Peyer's patch (tissue), 4 donors: Measurements from ENCODE around the gene RBMS1. TPM values are rescaled to one million over a fixed set of nuclear protein-coding genes. Genes with fewer than 3 reads are reported as not detected.

Experiments
- DNase-seq, 3 donors: peaks; one replicate each; pipeline ENCODE4 v3.0.0-alpha.2; 2017 to 2019
- H3K27ac ChIP-seq, 4 donors: fragments of 200-600 bp; sonication (generic); one replicate each; pipeline ENCODE4 v1.5.1; 2016 to 2019
- H3K27me3 ChIP-seq, 2 donors: fragments of 200-600 bp; sonication (generic); one replicate each; pipeline ENCODE4 v1.5.1; 2019
- H3K36me3 ChIP-seq, 3 donors: fragments of 200-600 bp; sonication (generic); one replicate each; pipeline ENCODE4 v1.5.1; 2016 to 2019
- H3K4me1 ChIP-seq, 4 donors: fragments of 200-600 bp; sonication (generic); one replicate each; pipeline ENCODE4 v1.5.1; 2016 to 2019
- H3K4me3 ChIP-seq, 4 donors: fragments of 200-600 bp; sonication (generic); 1 replicate in 3 of 4; 2 replicates in 1 of 4; pipeline ENCODE4 v1.5.1; 2016 to 2019; ENCODE audit warnings: mild to moderate bottlenecking in 1 of 4
- H3K9me3 ChIP-seq, 4 donors: fragments of 200-600 bp; sonication (generic); one replicate each; pipeline ENCODE4 v1.5.1; 2016 to 2019; ENCODE audit warnings: mild to moderate bottlenecking in 1 of 4
- CTCF ChIP-seq, 6 experiments: fragments of 450-650 bp in 4 of 6; fragments of 200-600 bp in 2 of 6; sonication (generic) in 1 of 6; IDR thresholded peaks; one replicate each; pipeline ENCODE4 v1.5.1; 2017 to 2019; ENCODE audit warnings: antibody characterized with exemption in 6 of 6, mild to moderate bottlenecking in 3 of 6, moderate library complexity in 1 of 6
- POLR2A ChIP-seq, 2 donors: fragments of 450-650 bp; IDR thresholded peaks; one replicate each; pipeline ENCODE4 v1.5.1; 2017; ENCODE audit warnings: antibody characterized with exemption in 2 of 2, mild to moderate bottlenecking in 2 of 2, moderate library complexity in 2 of 2
- total RNA-seq, 4 donors: library from RNA; depleted of rRNA; stranded (reverse); fragments of >200 nt; gene quantifications; one replicate each; pipeline ENCODE4 v1.1.0, GENCODE V29; 2016

The RBMS1 gene
- total RNA-seq, 4 donors from 2014 or later = 10.5 to 41.3 (median 18.5) TPM

GRCh38 chr2:160415991-160416390 is 77.6 kb downstream of the RBMS1 start:
- TF ChIP-seq POLR2A (IDR thresholded peaks at IDR 0.05) (no peak), CTCF (IDR thresholded peaks at IDR 0.05) (no peak)
- no peak for DNase-seq
- Histone ChIP-seq H3K27me3 (no peaks in the 10 kb centered on the region), H3K27ac (no peak overlapping the region), H3K4me3 (no peak overlapping the region), H3K9me3 (no peaks in the 10 kb centered on the region), H3K36me3 (no peaks in the 10 kb centered on the region), H3K4me1 (peaks cover 0 to 11% (median 0%) of the 10 kb centered on the region in 4 donors)

GRCh38 chr2:160411955-160412354 is 81.7 kb downstream of the RBMS1 start:
- H3K36me3 ChIP-seq = no peaks in the 10 kb centered on the region
- DNase-seq = no peak
- H3K27me3 ChIP-seq = no peaks in the 10 kb centered on the region
- no peaks in the 10 kb centered on the region for H3K9me3 ChIP-seq
- TF ChIP-seq CTCF (IDR thresholded peaks at IDR 0.05) = no peak
- no peak for TF ChIP-seq POLR2A (IDR thresholded peaks at IDR 0.05)
- no peak overlapping the region for H3K4me3 ChIP-seq
- H3K27ac ChIP-seq = peak overlapping the region in 1 of 4 donors; percentile 23
- peaks cover 0 to 12% (median 0%) of the 10 kb centered on the region in 4 donors for H3K4me1 ChIP-seq

GRCh38 chr2:160411167-160411566 is 82.4 kb downstream of the RBMS1 start:
- H3K27me3 ChIP-seq = no peaks in the 10 kb centered on the region
- peaks cover 0 to 12% (median 0%) of the 10 kb centered on the region in 4 donors for H3K4me1 ChIP-seq
- TF ChIP-seq CTCF (IDR thresholded peaks at IDR 0.05) = no peak
- TF ChIP-seq POLR2A (IDR thresholded peaks at IDR 0.05) = no peak
- H3K36me3 ChIP-seq = no peaks in the 10 kb centered on the region
- no peak overlapping the region for H3K4me3 ChIP-seq
- peak in 2 of 3 donors; percentile 57 for DNase-seq
- peak overlapping the region; percentile 18 to 53 (median 36) for H3K27ac ChIP-seq
- no peaks in the 10 kb centered on the region for H3K9me3 ChIP-seq

GRCh38 chr2:160409480-160409879 is 84.1 kb downstream of the RBMS1 start:
- Histone ChIP-seq H3K36me3 (no peaks in the 10 kb centered on the region), H3K4me1 (peaks cover 0 to 12% (median 3%) of the 10 kb centered on the region in 4 donors), H3K4me3 (no peak overlapping the region), H3K9me3 (no peaks in the 10 kb centered on the region), H3K27me3 (no peaks in the 10 kb centered on the region), H3K27ac (no peak overlapping the region)
- no peak for DNase-seq
- TF ChIP-seq CTCF (IDR thresholded peaks at IDR 0.05) = no peak
- no peak for TF ChIP-seq POLR2A (IDR thresholded peaks at IDR 0.05)

DNA sequence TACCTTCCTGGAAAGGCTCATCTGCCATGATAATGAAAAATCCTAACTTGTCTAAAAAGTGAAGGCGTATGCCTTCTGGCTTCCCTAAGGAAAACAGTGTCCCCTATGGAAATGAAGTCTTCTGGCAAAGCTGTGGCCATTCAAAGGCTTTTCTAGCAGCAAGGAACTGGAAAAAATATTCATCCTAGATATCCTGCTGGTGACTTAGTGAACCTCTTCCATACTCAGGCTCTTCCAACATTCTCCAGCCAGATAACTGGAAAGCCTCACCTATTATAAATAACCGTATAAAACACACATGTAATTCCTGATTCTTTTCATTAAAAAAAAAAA is 84.7 kb downstream of the RBMS1 start:
- Histone ChIP-seq H3K9me3 (no peaks in the 10 kb centered on the region), H3K27me3 (no peaks in the 10 kb centered on the region), H3K36me3 (no peaks in the 10 kb centered on the region), H3K27ac (peak overlapping the region in 3 of 4 donors; percentile 18 to 97 (median 92)), H3K4me1 (peaks cover 0 to 15% (median 6%) of the 10 kb centered on the region in 4 donors), H3K4me3 (no peak overlapping the region)
- DNase-seq = no peak
- TF ChIP-seq CTCF (IDR thresholded peaks at IDR 0.05) = peak in 1 of 6 experiments; percentile 6
- no peak for TF ChIP-seq POLR2A (IDR thresholded peaks at IDR 0.05)
